WTC11 (cell line): ENCODE measurements around the gene OCA2. TPM values are rescaled to one million over a fixed set of nuclear protein-coding genes. Genes with fewer than 3 reads are reported as not detected.

ENCODE experiments used
- ATAC-seq: fragments of 200-7000 bp; cut with Tn5 transposase; 2 replicates; pipeline ENCODE4 v1.10.0; 2021; ENCODE audit warnings: mild to moderate bottlenecking, moderate library complexity
- CTCF ChIA-PET: fragments of 300-600 bp; sonication (Branson Sonifier 250); formaldehyde crosslinking; loops from one replicate; lab custom pipeline; 2021; ENCODE audit warnings: antibody characterized with exemption; lab: Charles Lee
- POLR2A ChIA-PET: fragments of 350-600 bp; sonication (Branson Sonifier 250); formaldehyde crosslinking; loops from one replicate; lab custom pipeline; 2021; ENCODE audit warnings: antibody characterized with exemption; lab: Charles Lee
- DNase-seq: peaks from one replicate; pipeline ENCODE4 v3.0.0; 2021; ENCODE audit warnings: low spot score
- H3K27ac Mint-ChIP-seq: 2 replicates; pipeline ENCODE4 v1.8.0; 2021; ENCODE audit warnings: mixed read lengths
- H3K27me3 Mint-ChIP-seq: 2 replicates; pipeline ENCODE4 v1.8.0; 2021; ENCODE audit warnings: low read depth, mild to moderate bottlenecking, moderate library complexity, mixed read lengths
- H3K36me3 Mint-ChIP-seq: 2 replicates; pipeline ENCODE4 v1.8.0; 2021; ENCODE audit warnings: mixed read lengths
- H3K4me1 Mint-ChIP-seq: 2 replicates; pipeline ENCODE4 v1.8.0; 2022; ENCODE audit warnings: mixed read lengths
- H3K4me3 Mint-ChIP-seq: 2 replicates; pipeline ENCODE4 v1.8.0; 2021; ENCODE audit warnings: mild to moderate bottlenecking, moderate library complexity, mixed read lengths
- H3K9me3 Mint-ChIP-seq: 2 replicates; pipeline ENCODE4 v1.8.0; 2021; ENCODE audit warnings: mixed read lengths
- E2F4 ChIP-seq: sonication (generic); formaldehyde crosslinking; IDR thresholded peaks from 2 replicates; pipeline ENCODE4 v1.8.1; 2022; ENCODE audit warnings: low read depth, mild to moderate bottlenecking, moderate library complexity, missing genetic modification reagents, borderline replicate concordance
- ESRRA ChIP-seq: sonication (generic); formaldehyde crosslinking; IDR thresholded peaks from 2 replicates; pipeline ENCODE4 v1.8.1; 2022; ENCODE audit warnings: mild to moderate bottlenecking, missing genetic modification reagents, borderline replicate concordance
- FOXK1 ChIP-seq: sonication (generic); formaldehyde crosslinking; IDR thresholded peaks from 2 replicates; pipeline ENCODE4 v1.8.0; 2022; ENCODE audit warnings: mild to moderate bottlenecking, moderate library complexity, missing genetic modification reagents
- GRHL2 ChIP-seq: fragments of 250-450 bp; sonication (Bioruptor Pico); IDR thresholded peaks from 2 replicates; pipeline ENCODE4 v1.8.0; 2022; ENCODE audit warnings: mild to moderate bottlenecking, moderate library complexity; ENCODE audit not compliant: insufficient replicate concordance, severe bottlenecking
- ZNF232 ChIP-seq: sonication (generic); formaldehyde crosslinking; IDR thresholded peaks from 2 replicates; pipeline ENCODE4 v1.8.0; 2022; ENCODE audit warnings: mild to moderate bottlenecking, missing genetic modification reagents
- ZNF425 ChIP-seq: fragments of 250-450 bp; sonication (Bioruptor Pico); conservative IDR thresholded peaks from 2 replicates; pipeline ENCODE4 v1.9.0; 2021; ENCODE audit warnings: mild to moderate bottlenecking
- ZNF671 ChIP-seq: fragments of 250-450 bp; sonication (Bioruptor Pico); IDR thresholded peaks from 2 replicates; pipeline ENCODE4 v1.8.0; 2021; ENCODE audit warnings: mild to moderate bottlenecking
- total RNA-seq: library from RNA; stranded (reverse); gene quantifications from 3 replicates; pipeline ENCODE4 v1.2.3, GENCODE V29; 2021
- TF ChIP-seq, protein P1 (sequence below): fragments of 200-600 bp; IDR thresholded peaks from 2 replicates; pipeline ENCODE4 v1.8.0; 2022; ENCODE audit warnings: antibody characterized with exemption
- TF ChIP-seq, protein P2 (sequence below): sonication (generic); formaldehyde crosslinking; conservative IDR thresholded peaks from 2 replicates; pipeline ENCODE4 v1.8.1; 2022; ENCODE audit warnings: mild to moderate bottlenecking, missing genetic modification reagents
- TF ChIP-seq, protein P3 (sequence below): fragments of 250-450 bp; sonication (Bioruptor Pico); IDR thresholded peaks from 2 replicates; pipeline ENCODE4 v1.8.0; 2021; ENCODE audit warnings: mild to moderate bottlenecking

Gene OCA2
- total RNA-seq, 1 experiment from 2014 or later, result 0.39 TPM

GRCh38 chr15:27844018-27844666, 255.0 kb downstream of the OCA2 start:
- TF ChIP-seq ZNF671 (CRISPR knock-in tag) (no peak), FOXK1 (CRISPR knock-in tag) (no peak), GRHL2 (CRISPR knock-in tag) (no peak), ESRRA (CRISPR knock-in tag) (no peak), ZNF425 (no peak), E2F4 (CRISPR knock-in tag) (no peak)
- no peaks in the 10 kb centered on the region; the same call in 1 of the 2 replicates for H3K27me3 Mint-ChIP-seq
- ChIA-PET CTCF (interaction anchor here (1.3 kb wide), 1 partner anchor 9 kb away, joined by 3 read pairs; no protein-coding TSS in a partner anchor), POLR2A (no interaction called here)
- no peak for DNase-seq
- H3K9me3 Mint-ChIP-seq, result peaks cover 3% of the 10 kb centered on the region
- H3K4me1 Mint-ChIP-seq, result no peaks in the 10 kb centered on the region
- no peak overlapping the region for H3K4me3 Mint-ChIP-seq
- no peaks in the 10 kb centered on the region for H3K36me3 Mint-ChIP-seq
- ATAC-seq, result no peak; the same call in 1 of the 2 replicates
- no peak overlapping the region for H3K27ac Mint-ChIP-seq

DNA sequence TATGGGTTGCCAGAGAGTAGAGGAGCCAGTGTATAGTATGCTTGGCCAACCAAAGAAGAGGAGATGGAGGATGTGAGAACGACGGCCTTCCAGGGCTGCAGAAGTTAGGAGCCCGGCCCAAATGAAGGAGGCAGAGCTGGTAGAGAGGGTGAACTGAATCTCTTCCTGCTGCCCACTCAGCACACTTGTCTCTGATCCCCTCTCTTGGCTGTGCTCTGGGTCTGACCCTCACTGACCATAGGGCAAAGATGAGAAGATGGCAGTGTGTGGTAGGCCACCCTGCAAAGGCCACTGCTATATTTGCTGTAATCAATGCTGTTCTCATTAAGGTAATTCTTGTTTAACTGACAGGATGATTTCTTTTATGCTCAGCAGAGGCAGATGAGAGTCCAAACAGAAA, 256.0 kb downstream of the OCA2 start:
- CTCF ChIA-PET, result no interaction called here

More for the DNA sequence above, 256.0 kb downstream of the OCA2 start:
- POLR2A ChIA-PET, result no interaction called here
- DNase-seq (no peak), ATAC-seq (no peak)
- no peak overlapping the region for H3K4me3 Mint-ChIP-seq
- H3K4me1 Mint-ChIP-seq, result no peaks in the 10 kb centered on the region
- H3K36me3 Mint-ChIP-seq, result no peaks in the 10 kb centered on the region
- TF ChIP-seq, protein P1, sequence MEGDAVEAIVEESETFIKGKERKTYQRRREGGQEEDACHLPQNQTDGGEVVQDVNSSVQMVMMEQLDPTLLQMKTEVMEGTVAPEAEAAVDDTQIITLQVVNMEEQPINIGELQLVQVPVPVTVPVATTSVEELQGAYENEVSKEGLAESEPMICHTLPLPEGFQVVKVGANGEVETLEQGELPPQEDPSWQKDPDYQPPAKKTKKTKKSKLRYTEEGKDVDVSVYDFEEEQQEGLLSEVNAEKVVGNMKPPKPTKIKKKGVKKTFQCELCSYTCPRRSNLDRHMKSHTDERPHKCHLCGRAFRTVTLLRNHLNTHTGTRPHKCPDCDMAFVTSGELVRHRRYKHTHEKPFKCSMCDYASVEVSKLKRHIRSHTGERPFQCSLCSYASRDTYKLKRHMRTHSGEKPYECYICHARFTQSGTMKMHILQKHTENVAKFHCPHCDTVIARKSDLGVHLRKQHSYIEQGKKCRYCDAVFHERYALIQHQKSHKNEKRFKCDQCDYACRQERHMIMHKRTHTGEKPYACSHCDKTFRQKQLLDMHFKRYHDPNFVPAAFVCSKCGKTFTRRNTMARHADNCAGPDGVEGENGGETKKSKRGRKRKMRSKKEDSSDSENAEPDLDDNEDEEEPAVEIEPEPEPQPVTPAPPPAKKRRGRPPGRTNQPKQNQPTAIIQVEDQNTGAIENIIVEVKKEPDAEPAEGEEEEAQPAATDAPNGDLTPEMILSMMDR, result no peak
- TF ChIP-seq, protein P2, sequence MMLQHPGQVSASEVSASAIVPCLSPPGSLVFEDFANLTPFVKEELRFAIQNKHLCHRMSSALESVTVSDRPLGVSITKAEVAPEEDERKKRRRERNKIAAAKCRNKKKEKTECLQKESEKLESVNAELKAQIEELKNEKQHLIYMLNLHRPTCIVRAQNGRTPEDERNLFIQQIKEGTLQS, result no peak
- TF ChIP-seq, protein P3, sequence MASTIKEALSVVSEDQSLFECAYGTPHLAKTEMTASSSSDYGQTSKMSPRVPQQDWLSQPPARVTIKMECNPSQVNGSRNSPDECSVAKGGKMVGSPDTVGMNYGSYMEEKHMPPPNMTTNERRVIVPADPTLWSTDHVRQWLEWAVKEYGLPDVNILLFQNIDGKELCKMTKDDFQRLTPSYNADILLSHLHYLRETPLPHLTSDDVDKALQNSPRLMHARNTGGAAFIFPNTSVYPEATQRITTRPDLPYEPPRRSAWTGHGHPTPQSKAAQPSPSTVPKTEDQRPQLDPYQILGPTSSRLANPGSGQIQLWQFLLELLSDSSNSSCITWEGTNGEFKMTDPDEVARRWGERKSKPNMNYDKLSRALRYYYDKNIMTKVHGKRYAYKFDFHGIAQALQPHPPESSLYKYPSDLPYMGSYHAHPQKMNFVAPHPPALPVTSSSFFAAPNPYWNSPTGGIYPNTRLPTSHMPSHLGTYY (CRISPR knock-in tag), result no peak
- TF ChIP-seq ZNF232 (no peak), E2F4 (CRISPR knock-in tag) (no peak)
- TF ChIP-seq, all 79 proteins: peak for 0
- H3K27ac Mint-ChIP-seq, result no peak overlapping the region
- no peaks in the 10 kb centered on the region for H3K9me3 Mint-ChIP-seq
- no peaks in the 10 kb centered on the region; the same call in 1 of the 2 replicates for H3K27me3 Mint-ChIP-seq
